Pancreas (tissue), 10 donors: ENCODE measurements around the gene VCP. TPM values are rescaled to one million over a fixed set of nuclear protein-coding genes. Genes with fewer than 3 reads are reported as not detected.

ENCODE experiments used
- ATAC-seq, 4 donors: fragments of 200-7000 bp; cut with Tn5 transposase; one replicate each; pipeline versions ENCODE4 v1.8.0 to v1.9.1; 2020; ENCODE audit warnings: mild to moderate bottlenecking in 4 of 4, moderate library complexity in 4 of 4
- DNase-seq, 6 donors: peaks; one replicate each; pipeline ENCODE4 v3.0.0-alpha.2; 2020
- FAIRE-seq: peaks from 2 replicates; lab custom pipeline; 2012; peaks lifted over from hg19 to GRCh38; lab: Jason Lieb, UNC
- H3K27ac ChIP-seq, 4 donors: fragments of 200-600 bp; sonication (generic); 1 replicate in 3 of 4; 2 replicates in 1 of 4; pipeline versions ENCODE4 v1.5.0 to v1.8.0; 2020
- H3K27me3 ChIP-seq, 4 donors: fragments of 200-600 bp; one replicate each; pipeline ENCODE4 v1.8.0; 2021
- H3K36me3 ChIP-seq, 3 donors: fragments of 200-600 bp; sonication (generic) in 1 of 3; one replicate each; pipeline versions ENCODE4 v1.5.0 to v1.8.0; 2020 to 2021
- H3K4me1 ChIP-seq, 3 donors: fragments of 200-600 bp; one replicate each; pipeline ENCODE4 v1.8.0; 2021
- H3K4me3 ChIP-seq, 4 donors: fragments of 200-600 bp; sonication (generic) in 2 of 4; one replicate each; pipeline versions ENCODE4 v1.5.0 to v1.8.0; 2020 to 2021
- H3K9me3 ChIP-seq, 4 donors: fragments of 200-600 bp; one replicate each; pipeline ENCODE4 v1.8.0; 2021
- WGBS, 2 donors: extraction: QIAGEN DNeasy Blood & Tissue Kit; methylation state at CpG; one replicate each; pipeline ENCODE4 v1.1.7; 2013; 5-methylcytosine and 5-hydroxymethylcytosine counted together
- intact Hi-C, 3 donors: fragments of 100-400 bp; cut with DNase I; formaldehyde crosslinking; loops; one replicate each; pipeline versions ENCODE4 v1.11.1 to v1.14.2; 2022
- polyA plus RNA-seq, 2 donors: library from polyadenylated mRNA; stranded (reverse); fragments of 200-250 nt; gene quantifications; one replicate each; pipeline ENCODE4 v1.2.3, GENCODE V29; 2013
- total RNA-seq, 6 donors: library from RNA; stranded (reverse); fragmentation: NEBNext Ultra II Directional in 4 of 6; extraction: Animal tissue kit (Norgen Biotek cat#: 25700) in 4 of 6; gene quantifications; one replicate each; pipeline versions ENCODE4 v1.2.1 to v1.2.4, GENCODE V29; 2021 to 2023
- TF ChIP-seq, protein P1 (sequence below), 4 donors: fragments of 200-600 bp; sonication (generic) in 3 of 4; IDR thresholded peaks; one replicate each; pipeline versions ENCODE4 v1.5.0 to v1.8.0; 2021; ENCODE audit warnings: antibody characterized with exemption in 4 of 4
- donor health status: healthy with polysubstance abuse.
- donor health status: DM: no; HTN: no; CAD: no; lungs with moderate emphysema.
- donor health status: DM: no; HTN: no; CAD: no.
- donor health status: control.
- donor health status: control.
- donor health status: Bipolar disorder and iron deficiency.
- donor health status: DM: yes; HTN: yes; CAD: no.
- donor health status: DM: no; HTN: no; CAD: no.
- donor health status: DM: no; HTN: no; CAD: no.
- donor health status: DM: yes; HTN: yes; CAD: no.

VCP gene
- total and polyA plus RNA-seq, 8 donors, result 32.5 to 104 (median 57.3) TPM

GRCh38 chr9:35114840-35115628 is 42.6 kb upstream of the VCP start:
- Histone ChIP-seq H3K4me1 (peaks cover 0 to 31% (median 15%) of the 10 kb centered on the region in 3 donors), H3K27ac (peak overlapping the region in 3 of 4 donors; percentile 47 to 71 (median 70)), H3K4me3 (peak overlapping the region; percentile 22 to 51 (median 44)), H3K36me3 (no peaks in the 10 kb centered on the region), H3K27me3 (no peaks in the 10 kb centered on the region), H3K9me3 (no peaks in the 10 kb centered on the region)
- no peak for FAIRE-seq
- TF ChIP-seq, protein P1, sequence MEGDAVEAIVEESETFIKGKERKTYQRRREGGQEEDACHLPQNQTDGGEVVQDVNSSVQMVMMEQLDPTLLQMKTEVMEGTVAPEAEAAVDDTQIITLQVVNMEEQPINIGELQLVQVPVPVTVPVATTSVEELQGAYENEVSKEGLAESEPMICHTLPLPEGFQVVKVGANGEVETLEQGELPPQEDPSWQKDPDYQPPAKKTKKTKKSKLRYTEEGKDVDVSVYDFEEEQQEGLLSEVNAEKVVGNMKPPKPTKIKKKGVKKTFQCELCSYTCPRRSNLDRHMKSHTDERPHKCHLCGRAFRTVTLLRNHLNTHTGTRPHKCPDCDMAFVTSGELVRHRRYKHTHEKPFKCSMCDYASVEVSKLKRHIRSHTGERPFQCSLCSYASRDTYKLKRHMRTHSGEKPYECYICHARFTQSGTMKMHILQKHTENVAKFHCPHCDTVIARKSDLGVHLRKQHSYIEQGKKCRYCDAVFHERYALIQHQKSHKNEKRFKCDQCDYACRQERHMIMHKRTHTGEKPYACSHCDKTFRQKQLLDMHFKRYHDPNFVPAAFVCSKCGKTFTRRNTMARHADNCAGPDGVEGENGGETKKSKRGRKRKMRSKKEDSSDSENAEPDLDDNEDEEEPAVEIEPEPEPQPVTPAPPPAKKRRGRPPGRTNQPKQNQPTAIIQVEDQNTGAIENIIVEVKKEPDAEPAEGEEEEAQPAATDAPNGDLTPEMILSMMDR (IDR thresholded peaks at IDR 0.05), result no peak
- intact Hi-C loops, result loop anchor here in 1 of 3 donors (5.0 kb wide), 1 partner anchor 147 kb away; no protein-coding TSS in a partner anchor
- DNase-seq, result peak in 3 of 6 donors; percentile 60 to 66 (median 60)
- 14 to 20% methylated on average over 12 of the region's 12 CpGs for whole genome bisulfite sequencing, 2 donors
- ATAC-seq, result no peak

- Histone ChIP-seq H3K9me3 (no peaks in the 10 kb centered on the region), H3K27ac (peak overlapping the region in 2 of 4 donors; percentile 70 to 71), H3K4me3 (peak overlapping the region in 2 of 4 donors; percentile 49 to 51), H3K4me1 (peaks cover 0 to 31% (median 15%) of the 10 kb centered on the region in 3 donors), H3K27me3 (no peaks in the 10 kb centered on the region), H3K36me3 (no peaks in the 10 kb centered on the region)
- ATAC-seq (peak in 1 of 4 donors; percentile 1), DNase-seq (peak in 1 of 6 donors; percentile 70), FAIRE-seq (no peak)
- WGBS, 2 donors, result 28 to 33% methylated on average over 5 of the region's 5 CpGs
- TF ChIP-seq, protein P1 (IDR thresholded peaks at IDR 0.05), result no peak
- intact Hi-C loops, result no loop called here
These were observed 41.9 kb upstream of the VCP start for GRCh38 chr9:35114113-35114839.

- no peaks in the 10 kb centered on the region for H3K9me3 ChIP-seq
- whole genome bisulfite sequencing, 2 donors, result 83 to 84% methylated on average over 3 of the region's 3 CpGs
- peaks cover 0 to 31% (median 15%) of the 10 kb centered on the region in 3 donors for H3K4me1 ChIP-seq
- intact Hi-C loops, result no loop called here
- H3K4me3 ChIP-seq, result peak overlapping the region in 1 of 4 donors; percentile 77
- H3K27me3 ChIP-seq, result no peaks in the 10 kb centered on the region
- ATAC-seq (no peak), FAIRE-seq (no peak), DNase-seq (no peak)
- H3K27ac ChIP-seq, result peak overlapping the region in 3 of 4 donors; percentile 3 to 70 (median 61)
- TF ChIP-seq, protein P1 (IDR thresholded peaks at IDR 0.05), result no peak
- peaks cover 0 to 9% (median 0%) of the 10 kb centered on the region in 3 donors for H3K36me3 ChIP-seq
These were observed 40.0 kb upstream of the VCP start for GRCh38 chr9:35112257-35113020.

GRCh38 chr9:35111001-35111933 is 38.8 kb upstream of the VCP start:
- H3K4me1 ChIP-seq, result peaks cover 0 to 27% (median 15%) of the 10 kb centered on the region in 3 donors

More at GRCh38 chr9:35111001-35111933, 38.8 kb upstream of the VCP start:
- TF ChIP-seq, protein P1 (IDR thresholded peaks at IDR 0.05), result no peak
- peaks cover 0 to 9% (median 0%) of the 10 kb centered on the region in 3 donors for H3K36me3 ChIP-seq
- no peaks in the 10 kb centered on the region for H3K27me3 ChIP-seq
- 1% methylated on average over 54 to 57 of the region's 57 CpGs for WGBS, 2 donors
- intact Hi-C loops, result no loop called here
- peak overlapping the region; percentile 47 to 72 (median 60) for H3K27ac ChIP-seq
- DNase-seq, result peak; percentile 98 to 99 (median 98)
- H3K9me3 ChIP-seq, result no peaks in the 10 kb centered on the region
- peak overlapping the region; percentile 53 to 77 (median 64) for H3K4me3 ChIP-seq
- peak; percentile 72 to 84 (median 78) for ATAC-seq
- FAIRE-seq, result no peak
